Measurements from ENCODE around the gene CPT2.
"Not testable (repeated sequence)": the region's sequence is repeated elsewhere in the genome, so short reads cannot be mapped to it uniquely, and the experiment has no call there.

The CPT2 gene

DNA sequence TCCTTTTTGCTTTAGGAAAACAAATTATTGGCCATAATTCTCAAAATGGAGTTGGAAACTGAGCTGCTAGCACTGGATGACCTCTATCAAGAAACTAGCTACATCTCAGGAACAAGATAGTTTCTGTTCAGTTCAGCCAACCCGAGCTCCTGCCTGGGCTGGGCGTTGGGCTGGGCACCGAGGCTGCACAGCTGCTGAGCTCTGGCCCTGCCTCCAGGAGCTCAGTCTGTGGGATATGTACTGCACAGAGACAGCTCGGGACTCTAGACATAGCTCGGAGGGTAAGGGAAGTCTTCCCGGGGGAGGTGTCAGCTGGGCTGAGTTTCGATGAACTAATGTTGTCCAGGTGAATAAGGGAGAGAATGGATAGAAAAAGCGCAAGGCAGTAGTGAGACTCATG, 29.7 kb upstream of the CPT2 start:
- Histone ChIP-seq H3K4me1 (no peaks in the 10 kb centered on the region), H3K27me3 (ENCODE audit: low read depth) (peaks cover 2% of the 10 kb centered on the region; the same call in 1 of the 2 replicates), H3K36me3 (replicated peaks) (no peaks in the 10 kb centered on the region), H3K4me3 (no peak overlapping the region), H3K9me3 (no peaks in the 10 kb centered on the region)
- DNase-seq (ENCODE audit: low spot score in 2 of 2), result no peak
- in situ Hi-C loops (cut with MboI; ENCODE audit: low sequenced_read_pairs), result no loop called here

DNA sequence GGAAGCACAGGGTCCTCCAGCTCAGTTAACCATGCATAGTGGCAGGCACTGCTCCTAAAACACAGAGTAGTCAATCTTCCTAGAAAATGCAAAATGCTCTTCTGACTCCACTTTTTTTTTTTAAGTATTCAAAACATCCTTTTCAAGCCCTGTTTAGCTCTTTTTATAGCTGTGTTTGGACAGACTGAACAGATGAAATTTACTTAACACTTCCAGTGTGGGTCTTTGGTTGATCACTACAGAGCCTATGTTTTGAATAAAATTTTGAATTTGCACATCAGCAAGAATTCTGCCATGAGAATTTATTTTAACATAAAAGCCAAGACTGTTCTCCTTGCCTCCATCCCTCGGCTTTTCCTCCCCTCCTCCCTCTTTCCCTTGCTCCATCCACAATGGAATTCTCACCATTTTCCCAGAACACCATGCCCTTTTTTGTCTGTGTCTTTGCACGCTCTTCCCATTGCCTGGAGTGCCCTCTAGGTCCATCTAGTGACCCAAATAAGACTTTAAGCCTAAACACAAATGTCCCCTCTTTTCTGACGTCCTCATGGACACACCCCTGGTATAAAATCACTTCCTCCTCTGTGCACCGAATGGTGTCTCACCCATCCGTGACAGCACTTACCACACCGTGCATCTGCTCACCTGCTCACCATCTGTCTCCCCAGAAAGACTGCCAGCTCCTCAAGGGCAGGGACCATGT, 24.0 kb upstream of the CPT2 start:
- Histone ChIP-seq H3K4me3 (no peak overlapping the region), H3K4me1 (peaks cover 6% of the 10 kb centered on the region), H3K9me3 (no peaks in the 10 kb centered on the region), H3K36me3 (replicated peaks) (no peaks in the 10 kb centered on the region), H3K27me3 (ENCODE audit: low read depth) (no peaks in the 10 kb centered on the region)
- in situ Hi-C loops (cut with MboI; ENCODE audit: low sequenced_read_pairs), result no loop called here
- no peak for DNase-seq (ENCODE audit: low spot score in 2 of 2)

DNA sequence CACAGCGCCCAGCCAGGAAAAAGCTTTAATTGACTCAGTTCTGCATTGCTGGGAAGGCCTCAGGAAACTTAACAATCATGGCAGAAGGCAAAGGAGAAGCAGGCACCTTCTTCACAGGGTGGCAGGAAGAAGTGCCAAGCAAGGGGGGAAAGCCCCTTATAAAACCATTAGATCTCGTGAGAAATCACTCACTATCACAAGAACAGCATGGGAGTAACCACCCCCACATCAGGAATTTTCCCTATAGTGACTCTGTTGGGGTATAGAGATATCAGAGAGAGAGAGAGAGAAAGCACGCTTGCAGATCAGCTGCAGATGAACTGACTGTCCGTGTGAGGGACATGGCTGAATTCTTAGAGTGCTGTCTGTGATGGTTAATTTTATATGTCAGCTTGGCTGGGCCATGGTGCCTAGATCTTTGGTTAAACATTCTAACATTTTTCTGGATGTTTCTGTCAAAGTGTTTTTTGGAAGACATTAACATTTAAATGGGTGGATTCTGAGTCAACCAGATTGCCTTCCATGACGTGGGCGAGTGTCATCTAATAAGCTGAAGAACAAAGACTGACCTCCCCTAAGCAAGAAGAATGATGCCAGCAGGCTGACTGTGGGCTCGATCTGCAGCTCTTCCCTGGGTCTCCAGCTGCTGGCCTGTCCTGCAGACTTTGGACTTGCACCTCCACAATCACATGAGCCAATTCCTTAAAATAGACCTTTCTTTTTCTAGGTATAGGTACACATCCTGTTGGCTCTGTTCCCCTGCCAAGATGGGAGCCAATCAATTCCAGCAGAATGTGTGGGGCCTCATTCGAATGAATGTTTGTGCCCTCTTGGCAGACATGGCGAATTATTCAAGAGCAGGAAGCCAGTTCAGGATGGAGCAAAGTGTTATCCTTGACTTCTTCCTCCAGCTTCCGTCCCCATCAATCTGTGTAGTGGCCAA, 21.4 kb upstream of the CPT2 start:
- no peaks in the 10 kb centered on the region for H3K9me3 ChIP-seq
- H3K36me3 ChIP-seq (replicated peaks), result no peaks in the 10 kb centered on the region
- H3K4me1 ChIP-seq, result peaks cover 6% of the 10 kb centered on the region
- in situ Hi-C loops (cut with MboI; ENCODE audit: low sequenced_read_pairs), result loop anchor here (25.0 kb wide), 1 partner anchor 263 kb away; the partner anchor contains the start of gene ECHDC2
- no peaks in the 10 kb centered on the region for H3K27me3 ChIP-seq (ENCODE audit: low read depth)
- DNase-seq (ENCODE audit: low spot score in 2 of 2), result peak in 1 of 2 experiments; percentile 20
- no peak overlapping the region for H3K4me3 ChIP-seq

DNA sequence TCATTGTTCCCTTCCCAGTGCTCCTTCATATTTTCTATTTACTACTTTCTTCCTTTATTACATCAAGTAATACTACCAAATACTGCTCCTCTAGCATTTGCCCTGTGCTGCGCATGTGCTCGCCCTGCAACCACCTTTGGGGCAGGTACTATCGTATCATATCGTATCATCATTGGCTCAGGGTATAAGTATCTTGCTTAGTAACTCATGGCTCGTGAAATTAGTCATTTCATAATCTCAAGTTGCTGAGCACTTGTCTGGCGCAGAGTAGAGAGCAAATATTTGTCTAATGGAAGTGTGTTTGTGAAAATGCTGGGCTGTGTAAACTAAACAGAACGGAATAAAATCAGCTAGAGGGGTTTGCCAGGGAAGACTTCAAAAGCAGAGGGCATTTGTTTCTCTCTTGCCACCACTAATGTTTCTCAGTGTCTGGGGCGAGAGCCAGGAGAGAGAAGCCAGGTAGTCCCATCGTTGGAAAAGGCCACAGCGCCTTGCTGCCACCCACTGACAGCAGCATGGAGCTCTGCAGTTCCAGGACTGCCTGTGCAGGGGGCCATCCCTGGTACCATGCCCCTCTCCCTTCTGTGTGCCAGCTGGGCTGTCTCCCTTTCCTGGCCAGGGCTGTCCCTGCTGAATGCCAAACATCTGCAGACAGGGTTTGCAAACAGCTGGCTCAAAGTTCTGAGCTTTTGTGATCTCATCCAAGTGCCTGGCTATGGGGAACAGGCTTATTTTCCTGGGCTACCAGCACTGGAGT, 20.0 kb upstream of the CPT2 start:
- DNase-seq (ENCODE audit: low spot score in 2 of 2), result no peak
- Histone ChIP-seq H3K4me1 (peaks cover 6% of the 10 kb centered on the region), H3K27me3 (ENCODE audit: low read depth) (no peaks in the 10 kb centered on the region), H3K9me3 (no peaks in the 10 kb centered on the region), H3K36me3 (replicated peaks) (no peaks in the 10 kb centered on the region), H3K4me3 (no peak overlapping the region)
- in situ Hi-C loops (cut with MboI; ENCODE audit: low sequenced_read_pairs), result loop anchor here (25.0 kb wide), 1 partner anchor 264 kb away; the partner anchor contains the start of gene ECHDC2

DNA sequence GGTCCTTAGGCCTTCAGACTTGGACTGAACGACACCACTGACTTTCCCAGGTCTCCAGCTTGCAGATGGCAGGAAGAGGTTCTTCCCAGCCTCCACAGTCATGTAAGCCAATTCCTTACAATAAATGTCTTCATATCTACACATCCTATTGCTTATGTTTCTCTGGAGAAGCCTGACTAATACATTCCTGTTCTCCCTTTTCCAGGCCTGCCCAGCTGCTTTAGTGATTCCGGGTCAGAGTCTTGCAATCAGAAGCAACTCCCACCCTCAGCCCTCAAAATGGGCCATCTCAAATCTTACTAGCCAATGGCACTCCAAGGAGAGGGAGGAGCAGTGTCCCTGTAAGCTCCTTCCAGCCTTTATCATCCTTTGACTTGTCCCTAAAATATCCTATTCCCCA, 16.4 kb upstream of the CPT2 start:
- Histone ChIP-seq H3K36me3 (replicated peaks) (no peaks in the 10 kb centered on the region), H3K4me3 (no peak overlapping the region), H3K9me3 (no peaks in the 10 kb centered on the region), H3K27me3 (ENCODE audit: low read depth) (no peaks in the 10 kb centered on the region), H3K4me1 (peaks cover 3% of the 10 kb centered on the region; the same call in 1 of the 2 replicates)
- in situ Hi-C loops (cut with MboI; ENCODE audit: low sequenced_read_pairs), result loop anchor here (10.0 to 25.0 kb wide), 2 partner anchors 268 to 475 kb away; partner anchors contain the start of gene ECHDC2
- no peak for DNase-seq (ENCODE audit: low spot score in 2 of 2)

DNA sequence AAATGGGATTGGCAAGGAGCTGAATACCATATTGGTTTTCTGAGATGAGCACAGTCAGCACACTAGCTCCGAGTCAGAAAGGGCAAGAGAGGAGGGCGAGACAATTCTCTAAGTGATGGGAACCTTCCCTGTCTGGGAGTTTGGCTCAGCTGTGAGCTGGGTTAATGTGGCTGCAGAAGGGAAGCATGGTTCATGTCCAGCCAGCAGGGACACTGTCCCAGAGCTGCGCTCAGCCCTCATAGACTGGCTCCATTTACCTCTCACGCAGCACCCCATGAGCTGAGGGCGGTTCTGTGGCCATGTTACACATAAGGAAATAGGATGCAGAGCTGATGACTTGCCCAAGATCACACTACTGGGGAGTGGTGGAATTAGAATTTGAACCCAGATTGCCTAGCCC, 15.7 kb upstream of the CPT2 start:
- Histone ChIP-seq H3K4me3 (no peak overlapping the region), H3K27me3 (ENCODE audit: low read depth) (no peaks in the 10 kb centered on the region), H3K9me3 (no peaks in the 10 kb centered on the region), H3K36me3 (replicated peaks) (no peaks in the 10 kb centered on the region), H3K4me1 (no peaks in the 10 kb centered on the region)
- DNase-seq (ENCODE audit: low spot score in 2 of 2), result no peak
- in situ Hi-C loops (cut with MboI; ENCODE audit: low sequenced_read_pairs), result loop anchor here (10.0 to 25.0 kb wide), 2 partner anchors 269 to 476 kb away; partner anchors contain the start of gene ECHDC2

DNA sequence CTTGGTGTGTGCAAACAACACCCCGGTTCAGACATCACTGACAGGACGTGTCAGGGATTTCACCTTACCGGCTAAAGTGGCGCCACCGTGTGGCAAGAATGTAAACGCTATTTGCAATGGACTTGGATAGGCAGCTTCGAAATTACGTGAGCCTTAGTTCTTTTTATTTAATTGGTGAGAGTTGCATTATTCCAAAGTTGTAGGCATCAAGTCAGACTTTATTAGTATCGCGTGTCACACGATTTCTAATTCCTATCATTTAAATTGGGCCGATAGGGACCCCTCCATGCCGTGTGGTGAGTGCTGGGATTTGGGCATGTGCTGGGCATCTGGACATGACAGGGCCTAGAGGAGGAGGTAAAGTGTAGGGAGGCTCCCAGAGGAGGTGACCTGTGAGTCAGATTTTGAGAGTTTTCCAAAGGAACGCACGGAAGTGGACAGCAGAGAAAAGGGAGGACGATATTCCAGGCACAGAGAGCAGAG, 14.5 kb upstream of the CPT2 start:
- Histone ChIP-seq H3K4me1 (no peaks in the 10 kb centered on the region), H3K4me3 (no peak overlapping the region), H3K36me3 (replicated peaks) (no peaks in the 10 kb centered on the region), H3K9me3 (no peaks in the 10 kb centered on the region), H3K27me3 (ENCODE audit: low read depth) (no peaks in the 10 kb centered on the region)
- peak; percentile 68 to 92 for DNase-seq (ENCODE audit: low spot score in 2 of 2)
- in situ Hi-C loops (cut with MboI; ENCODE audit: low sequenced_read_pairs), result loop anchor here (10.0 to 25.0 kb wide), 2 partner anchors 270 to 477 kb away; partner anchors contain the start of gene ECHDC2

DNA sequence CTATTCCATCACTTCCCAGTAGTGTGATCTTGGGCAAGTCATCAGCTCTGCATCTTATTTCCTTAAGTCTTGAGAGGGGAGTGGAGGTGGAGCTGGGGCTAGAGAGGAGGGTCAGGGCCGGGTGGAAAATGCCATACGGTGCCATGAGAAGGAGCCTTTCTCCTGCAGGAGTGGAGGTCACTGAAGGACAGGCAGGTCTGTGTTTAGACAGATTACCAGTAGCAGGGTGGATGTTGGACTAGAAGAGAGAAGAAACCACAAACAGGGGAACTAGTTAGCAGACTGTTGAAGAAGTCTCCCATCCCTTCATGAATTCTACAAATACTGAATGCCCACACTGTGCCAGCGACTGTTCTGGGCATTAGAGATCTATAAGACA, 13.9 kb upstream of the CPT2 start:
- no peak for DNase-seq (ENCODE audit: low spot score in 2 of 2)
- no peaks in the 10 kb centered on the region for H3K36me3 ChIP-seq (replicated peaks)
- H3K9me3 ChIP-seq, result no peaks in the 10 kb centered on the region
- H3K27me3 ChIP-seq (ENCODE audit: low read depth), result no peaks in the 10 kb centered on the region; the same call in 1 of the 2 replicates
- no peaks in the 10 kb centered on the region for H3K4me1 ChIP-seq
- in situ Hi-C loops (cut with MboI; ENCODE audit: low sequenced_read_pairs), result loop anchor here (10.0 to 25.0 kb wide), 2 partner anchors 270 to 478 kb away; partner anchors contain the start of gene ECHDC2
- no peak overlapping the region for H3K4me3 ChIP-seq

DNA sequence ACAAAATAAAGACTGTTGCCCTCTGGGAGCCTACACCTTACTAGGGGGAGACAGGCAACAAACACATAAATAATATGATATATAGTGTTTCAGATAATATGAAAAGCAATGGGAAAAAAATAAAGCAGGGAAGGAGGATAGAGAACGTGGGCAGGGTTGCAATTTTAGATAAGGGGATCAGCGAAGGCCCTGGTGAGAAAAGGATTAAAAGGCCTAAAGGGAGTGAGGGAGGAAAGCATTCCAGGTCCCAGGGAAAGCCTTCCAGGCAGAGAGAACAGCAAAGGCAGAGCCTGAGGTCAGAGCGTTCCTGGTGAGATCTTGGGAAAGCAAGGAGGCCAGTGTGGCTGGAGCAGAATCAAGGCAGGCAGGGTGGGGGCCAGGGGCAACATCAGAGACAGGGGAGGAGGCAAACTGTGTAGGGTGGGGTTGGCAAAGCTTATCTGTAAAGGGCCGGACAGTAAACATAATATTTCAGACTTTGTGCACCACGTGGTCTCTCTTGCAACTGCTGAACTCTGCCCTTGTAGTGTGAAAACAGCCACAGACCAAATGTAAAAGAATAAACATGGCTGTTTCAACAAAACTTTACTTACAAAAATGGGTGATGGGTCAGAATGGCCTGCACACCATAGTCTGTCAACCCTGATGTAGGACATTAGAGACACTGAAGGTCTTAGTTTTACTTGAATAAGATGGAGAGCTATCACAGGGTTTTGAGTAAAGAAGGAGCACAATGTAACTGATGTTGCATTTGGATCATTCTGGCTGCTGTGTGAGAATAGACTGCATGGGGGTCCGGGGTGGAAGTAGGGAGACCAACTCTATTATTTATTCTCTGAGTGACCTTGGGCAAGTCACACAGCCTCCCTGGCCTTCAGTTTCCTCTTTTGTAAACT, 13.3 kb upstream of the CPT2 start:
- Histone ChIP-seq H3K27me3 (ENCODE audit: low read depth) (no peaks in the 10 kb centered on the region; the same call in 1 of the 2 replicates), H3K36me3 (replicated peaks) (no peaks in the 10 kb centered on the region), H3K4me1 (no peaks in the 10 kb centered on the region), H3K9me3 (no peaks in the 10 kb centered on the region), H3K4me3 (no peak overlapping the region)
- in situ Hi-C loops (cut with MboI; ENCODE audit: low sequenced_read_pairs), result loop anchor here (10.0 to 25.0 kb wide), 2 partner anchors 271 to 479 kb away; partner anchors contain the start of gene ECHDC2
- no peak for DNase-seq (ENCODE audit: low spot score in 2 of 2)

DNA sequence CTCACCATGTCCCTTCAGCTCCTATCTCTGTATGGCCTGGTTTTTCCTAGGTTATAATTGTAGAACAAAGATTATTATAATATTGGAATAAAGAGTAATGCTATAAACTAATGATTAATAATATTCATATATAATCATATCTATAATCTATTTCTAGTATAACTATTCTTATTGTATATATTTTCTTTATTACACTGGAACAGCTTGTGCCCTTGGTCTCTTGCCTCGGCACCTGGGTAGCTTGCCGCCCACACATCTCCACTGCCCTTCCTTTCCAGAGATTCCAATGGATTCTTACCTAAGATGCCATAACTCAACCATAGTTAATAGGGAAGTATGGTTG, 10.7 kb upstream of the CPT2 start:
- in situ Hi-C loops (cut with MboI; ENCODE audit: low sequenced_read_pairs), result loop anchor here (10.0 to 25.0 kb wide), 2 partner anchors 274 to 481 kb away; partner anchors contain the start of gene ECHDC2
- not testable (repeated sequence) for H3K36me3 ChIP-seq (replicated peaks); H3K4me3 ChIP-seq; H3K4me1 ChIP-seq; H3K27me3 ChIP-seq (ENCODE audit: low read depth); H3K9me3 ChIP-seq; DNase-seq (ENCODE audit: low spot score in 2 of 2)

DNA sequence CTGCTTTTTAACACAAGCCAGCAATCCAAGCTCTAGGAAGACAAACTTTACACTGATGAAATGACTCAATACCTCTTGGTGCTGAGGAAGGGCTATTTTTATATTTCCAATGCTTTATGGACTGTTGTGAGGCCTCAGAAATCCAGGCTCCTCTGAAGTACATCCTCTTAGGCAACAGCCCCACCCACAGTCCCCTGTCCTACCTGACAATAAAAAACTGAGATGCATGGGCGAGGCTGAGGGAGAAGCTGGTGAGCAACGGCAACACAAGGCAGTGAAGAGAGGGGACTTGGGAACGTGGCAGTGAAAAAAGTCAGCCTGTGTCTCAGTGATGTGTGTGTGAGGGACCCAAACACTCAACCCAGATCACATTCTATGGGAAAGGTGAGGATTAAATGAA, 10.1 kb upstream of the CPT2 start:
- H3K4me3 ChIP-seq, result no peak overlapping the region
- no peak for DNase-seq (ENCODE audit: low spot score in 2 of 2)
- no peaks in the 10 kb centered on the region; the same call in none of the 2 replicates for H3K27me3 ChIP-seq (ENCODE audit: low read depth)
- H3K9me3 ChIP-seq, result no peaks in the 10 kb centered on the region
- in situ Hi-C loops (cut with MboI; ENCODE audit: low sequenced_read_pairs), result loop anchor here (10.0 to 25.0 kb wide), 2 partner anchors 274 to 482 kb away; partner anchors contain the start of gene ECHDC2
- no peaks in the 10 kb centered on the region for H3K4me1 ChIP-seq
- no peaks in the 10 kb centered on the region for H3K36me3 ChIP-seq (replicated peaks)

DNA sequence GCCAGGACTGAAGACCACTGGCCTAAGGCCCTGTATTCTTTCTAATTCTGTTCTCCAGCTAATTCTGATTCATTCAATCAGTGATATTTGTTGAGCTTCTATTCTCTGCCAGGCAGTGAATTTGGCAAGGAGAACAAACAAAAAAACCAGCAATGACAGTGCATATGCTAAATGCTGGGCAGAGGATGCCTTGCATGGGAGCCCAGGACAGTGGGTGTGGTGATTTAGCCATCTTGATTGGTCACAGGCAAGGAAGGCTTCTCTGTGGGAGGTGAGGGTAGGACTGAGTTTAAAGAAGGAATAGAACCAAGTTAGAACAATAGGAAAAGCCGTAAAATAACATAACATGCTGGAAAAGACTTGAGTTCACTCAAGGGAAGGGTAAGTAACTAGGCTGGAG, 9.2 kb upstream of the CPT2 start:
- H3K4me1 ChIP-seq, result no peaks in the 10 kb centered on the region
- H3K4me3 ChIP-seq, result no peak overlapping the region
- in situ Hi-C loops (cut with MboI; ENCODE audit: low sequenced_read_pairs), result loop anchor here (10.0 to 25.0 kb wide), 2 partner anchors 275 to 483 kb away; partner anchors contain the start of gene ECHDC2
- H3K36me3 ChIP-seq (replicated peaks), result no peaks in the 10 kb centered on the region
- no peaks in the 10 kb centered on the region for H3K9me3 ChIP-seq
- no peak for DNase-seq (ENCODE audit: low spot score in 2 of 2)
- no peaks in the 10 kb centered on the region; the same call in none of the 2 replicates for H3K27me3 ChIP-seq (ENCODE audit: low read depth)

Measured in HAP-1 (cell line).